GM19351 (cell line): Measurements from ENCODE around the gene ACSF2.

Source experiments
- ATAC-seq: cut with Tn5 transposase; IDR thresholded peaks from one replicate; pipeline ENCODE4 v1.9.1; 2021; ENCODE audit warnings: mild to moderate bottlenecking, moderate library complexity; ENCODE audit not compliant: unreplicated experiment

Gene ACSF2

DNA sequence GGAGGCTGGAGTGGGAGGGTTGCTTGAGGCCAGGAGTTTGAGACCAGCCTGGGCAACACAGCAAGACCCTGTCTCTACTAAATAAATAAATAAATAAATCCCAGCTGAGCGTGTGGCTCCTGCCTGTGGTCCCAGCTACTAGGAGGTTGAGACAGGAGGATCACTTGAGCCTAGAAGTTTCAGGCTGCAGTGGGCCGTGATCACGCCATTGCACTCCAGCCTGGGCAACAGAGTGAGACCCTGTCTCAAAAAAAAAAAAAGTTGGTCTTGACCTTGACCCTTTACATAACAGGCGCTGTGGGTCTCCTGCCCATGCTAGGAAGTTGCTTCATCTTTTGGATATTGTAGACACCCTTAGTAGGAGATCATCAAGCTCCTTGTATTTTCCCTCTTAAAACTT is 11.4 kb downstream of the ACSF2 start:
- ATAC-seq = no peak

- ATAC-seq = no peak
Observed at GRCh38 chr17:50439008-50439407, 13.0 kb downstream of the ACSF2 start.

- ATAC-seq = no peak
Observed at GRCh38 chr17:50440172-50440837, 14.3 kb downstream of the ACSF2 start.

DNA sequence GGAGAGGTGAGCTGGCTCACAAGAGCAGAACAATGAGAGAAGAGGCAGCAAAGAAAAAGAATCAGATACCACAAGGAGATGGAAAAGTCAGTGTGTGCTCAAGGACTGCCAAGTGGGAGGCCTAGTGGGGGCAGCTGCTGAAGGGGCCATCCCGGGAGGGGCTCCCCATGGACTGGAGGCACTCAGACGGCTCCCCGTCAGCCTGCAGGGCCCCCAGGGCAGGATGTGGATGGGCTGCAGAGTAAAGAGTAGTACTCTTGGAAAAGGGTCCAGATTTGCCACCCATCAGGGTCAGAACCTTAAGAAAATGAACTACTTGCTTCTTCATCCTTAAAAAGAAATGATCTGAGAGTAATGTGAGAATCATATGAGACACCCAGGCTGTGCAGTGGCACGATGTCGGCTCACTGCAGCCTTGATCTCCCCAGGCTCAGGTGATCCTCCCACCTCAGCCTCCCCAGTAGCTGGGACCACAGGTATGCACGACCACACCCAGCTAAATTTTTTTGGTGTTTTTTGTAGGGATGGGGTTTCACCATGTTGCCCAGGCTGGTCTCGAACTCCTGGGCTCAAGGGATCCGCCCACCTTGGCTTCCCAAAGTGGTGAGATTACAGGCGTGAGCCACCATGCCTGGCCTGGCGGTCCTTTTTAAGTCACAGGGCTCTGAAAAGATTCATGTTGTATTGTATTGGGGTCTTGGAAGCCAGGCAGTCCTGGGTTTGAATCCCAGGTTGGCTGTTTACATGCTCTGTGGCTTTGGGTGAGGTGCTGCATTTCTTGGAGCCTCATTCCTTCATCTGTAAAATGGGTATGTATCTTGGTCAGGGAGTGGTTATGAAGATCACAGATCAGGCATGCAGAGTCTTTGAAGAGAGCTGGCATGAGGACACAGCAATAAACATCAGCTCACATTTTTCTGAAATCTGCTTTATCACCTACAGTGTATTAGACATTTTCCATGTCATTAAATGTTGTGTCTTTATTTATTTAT is 15.1 kb downstream of the ACSF2 start:
- ATAC-seq = no peak

DNA sequence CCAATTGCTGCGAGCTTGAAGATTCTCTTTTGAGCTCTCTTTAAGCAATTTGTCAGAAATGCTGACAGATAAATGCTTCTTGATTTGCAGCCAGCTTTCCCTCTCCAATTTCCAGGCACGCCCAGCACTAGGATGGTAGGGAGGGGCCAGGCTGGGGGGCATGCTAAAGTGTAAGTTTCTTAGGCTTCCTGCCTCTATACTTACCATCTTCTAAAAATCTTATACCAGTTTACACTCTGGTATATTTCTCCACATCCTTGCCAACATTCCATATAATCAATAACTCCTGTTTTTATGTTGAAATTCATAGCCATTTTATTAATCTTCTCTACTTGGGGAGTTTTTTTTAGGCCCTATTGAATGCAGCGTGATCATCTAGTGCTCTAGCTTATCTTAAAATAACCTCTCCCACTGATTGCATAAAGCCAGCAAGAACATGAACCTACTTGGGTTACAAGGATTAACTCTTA is 17.5 kb downstream of the ACSF2 start:
- no peak for ATAC-seq

- no peak for ATAC-seq
Observed at GRCh38 chr17:50444841-50445715, 19.1 kb downstream of the ACSF2 start.

- no peak for ATAC-seq
Observed at GRCh38 chr17:50445730-50446325, 19.8 kb downstream of the ACSF2 start.

- no peak for ATAC-seq
Observed at GRCh38 chr17:50447870-50448595, 22.0 kb downstream of the ACSF2 start.

DNA sequence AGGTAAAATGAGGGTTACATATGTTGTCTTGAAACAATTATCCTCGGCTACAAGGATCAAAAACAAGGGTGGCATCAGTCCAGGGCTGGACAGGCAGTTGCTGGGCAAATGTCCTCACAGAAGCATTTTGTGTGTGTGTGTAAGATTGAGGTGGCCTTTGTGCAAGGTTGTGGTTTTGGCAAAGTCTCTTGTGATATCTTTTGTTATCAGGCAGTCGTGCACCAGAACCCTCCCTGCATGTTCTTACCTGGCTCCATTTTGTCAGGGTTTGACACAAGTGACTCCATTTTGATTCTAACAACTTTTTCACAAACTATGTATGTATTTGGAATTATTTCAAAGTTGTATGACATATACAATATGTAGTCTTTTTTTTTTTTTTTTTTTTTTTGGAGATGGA is 22.6 kb downstream of the ACSF2 start:
- no peak for ATAC-seq

DNA sequence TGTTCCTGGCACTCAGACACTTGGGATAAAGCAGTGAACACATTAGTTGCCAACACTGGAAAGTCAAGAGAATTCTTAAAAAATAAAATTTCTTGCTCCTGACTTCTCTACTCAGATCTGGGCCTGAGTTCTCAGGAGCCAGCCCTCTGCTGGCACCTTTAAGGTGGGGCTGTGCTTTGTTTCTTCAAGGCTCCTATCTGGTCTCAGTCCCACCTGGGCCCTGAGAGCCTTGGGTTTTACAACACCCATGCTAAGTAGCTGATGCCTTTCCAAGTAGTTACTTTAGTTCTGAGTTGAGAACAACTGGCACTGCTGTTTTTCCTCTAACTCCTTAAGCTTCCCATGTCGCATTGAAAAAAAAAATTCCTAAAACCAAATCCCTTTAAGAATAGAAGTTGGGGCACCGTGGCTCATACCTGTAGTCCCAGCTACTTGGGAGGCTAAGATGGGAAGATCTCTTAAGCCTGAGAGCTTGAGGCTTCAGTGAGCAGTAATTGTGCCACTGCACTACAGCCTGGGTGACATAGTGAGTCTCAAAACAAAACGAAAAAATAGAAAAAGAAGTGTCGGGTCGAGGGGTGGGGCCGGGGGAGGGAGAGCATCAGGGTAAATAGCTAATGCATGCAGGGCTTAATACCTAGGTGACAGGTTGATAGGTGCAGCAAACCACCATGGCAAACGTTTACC is 26.1 kb downstream of the ACSF2 start:
- ATAC-seq = no peak

- no peak for ATAC-seq
Observed at GRCh38 chr17:50452630-50453300, 26.7 kb downstream of the ACSF2 start.

DNA sequence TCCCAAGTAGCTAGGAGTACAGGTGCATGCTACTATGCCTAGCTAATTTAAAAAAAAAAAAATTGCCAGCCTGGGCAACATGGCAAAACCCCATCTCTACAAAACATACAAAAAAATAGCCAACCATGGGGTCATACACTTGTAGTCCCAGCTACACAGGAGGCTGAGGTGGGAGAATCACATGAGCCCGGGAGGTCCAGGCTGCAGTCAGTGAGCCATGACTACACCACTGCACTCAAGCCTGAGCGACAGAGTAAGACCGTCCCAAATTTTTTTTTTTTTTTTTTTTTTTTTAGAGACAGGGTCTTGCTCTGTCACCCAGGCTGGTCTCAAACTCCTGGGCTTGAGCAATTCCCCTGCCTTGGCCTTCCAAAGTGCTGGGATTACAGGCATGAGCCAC is 27.9 kb downstream of the ACSF2 start:
- ATAC-seq = no peak

- no peak for ATAC-seq
Observed at GRCh38 chr17:50457621-50458020, 31.6 kb downstream of the ACSF2 start.

GRCh38 chr17:50458270-50458669 is 32.3 kb downstream of the ACSF2 start:
- no peak for ATAC-seq

- ATAC-seq = no peak
Observed at GRCh38 chr17:50458701-50459676, 33.0 kb downstream of the ACSF2 start.

- no peak for ATAC-seq
Observed at GRCh38 chr17:50459756-50460155, 33.7 kb downstream of the ACSF2 start.

DNA sequence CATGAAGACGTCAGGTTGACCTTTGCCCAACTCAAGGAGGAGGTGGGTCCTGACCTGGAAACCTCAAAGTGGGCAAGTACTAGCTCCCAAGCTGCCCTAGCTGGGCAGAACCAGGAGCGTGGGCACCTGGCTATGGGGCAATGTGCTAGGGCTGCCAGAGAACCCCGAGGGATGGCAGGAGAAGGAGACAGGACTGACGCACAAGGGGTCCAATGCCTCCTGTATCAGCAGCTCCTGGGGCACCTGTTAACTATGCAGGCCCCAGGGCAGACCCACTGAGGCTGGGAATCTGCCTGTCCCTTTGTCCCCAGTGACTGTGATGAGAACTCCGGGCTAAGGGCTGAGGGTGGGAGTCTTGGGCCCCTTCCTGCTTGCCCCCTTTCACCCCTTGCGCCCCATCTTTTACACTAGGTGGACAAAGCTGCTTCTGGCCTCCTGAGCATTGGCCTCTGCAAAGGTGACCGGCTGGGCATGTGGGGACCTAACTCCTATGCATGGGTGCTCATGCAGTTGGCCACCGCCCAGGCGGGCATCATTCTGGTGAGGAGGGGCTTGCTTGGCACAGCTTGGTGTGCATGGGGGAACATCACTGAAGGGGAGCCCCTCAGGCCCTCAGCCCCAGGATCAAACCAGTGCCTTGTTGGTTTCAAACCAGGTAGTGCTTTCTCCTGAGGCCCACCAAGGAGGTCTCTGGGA is 35.0 kb downstream of the ACSF2 start:
- ATAC-seq = no peak
